GM21515 (cell line): ENCODE measurements around the gene DDIT3.
"Not testable (repeated sequence)": the region's sequence is repeated elsewhere in the genome, so short reads cannot be mapped to it uniquely, and the experiment has no call there.

Experiments used
- ATAC-seq: cut with Tn5 transposase; IDR thresholded peaks from one replicate; pipeline ENCODE4 v1.9.1; 2021; ENCODE audit not compliant: unreplicated experiment

Gene DDIT3

GRCh38 chr12:57520053-57520818 is at the start of gene DDIT3:
Gene DDIT3, minus strand, starts transcription at chr12:57520514. Its CDS starts 3,108 bp downstream, at chr12:57517406.
- ATAC-seq: peak; percentile 64

GRCh38 chr12:57569858-57570257 is 49.5 kb upstream of the DDIT3 start:
- no peak for ATAC-seq

- no peak for ATAC-seq
Measured at GRCh38 chr12:57568838-57569237, 48.5 kb upstream of the DDIT3 start.

- ATAC-seq: no peak
Measured at GRCh38 chr12:57564178-57564740, 43.9 kb upstream of the DDIT3 start.

- ATAC-seq: no peak
Measured at GRCh38 chr12:57563358-57563757, 43.0 kb upstream of the DDIT3 start.

- not testable (repeated sequence) for ATAC-seq
Measured at GRCh38 chr12:57561117-57561516, 40.8 kb upstream of the DDIT3 start.

- ATAC-seq: no peak
Measured at GRCh38 chr12:57560516-57560915, 40.2 kb upstream of the DDIT3 start.

- no peak for ATAC-seq
Measured at GRCh38 chr12:57558864-57559263, 38.5 kb upstream of the DDIT3 start.

- no peak for ATAC-seq
Measured at GRCh38 chr12:57554897-57555296, 34.6 kb upstream of the DDIT3 start.

- ATAC-seq: no peak
Measured at GRCh38 chr12:57554453-57554852, 34.1 kb upstream of the DDIT3 start.

- ATAC-seq: no peak
Measured at GRCh38 chr12:57553343-57554202, 33.3 kb upstream of the DDIT3 start.

GRCh38 chr12:57552835-57553313 is 32.6 kb upstream of the DDIT3 start:
- no peak for ATAC-seq

GRCh38 chr12:57552306-57552651 is 32.0 kb upstream of the DDIT3 start:
- ATAC-seq: no peak

GRCh38 chr12:57551637-57552305 is 31.5 kb upstream of the DDIT3 start:
- no peak for ATAC-seq

- no peak for ATAC-seq
Measured at GRCh38 chr12:57550641-57551549, 30.6 kb upstream of the DDIT3 start.

- no peak for ATAC-seq
Measured at GRCh38 chr12:57549909-57550640, 29.8 kb upstream of the DDIT3 start, which contains the start of gene KIF5A. Gene KIF5A, plus strand, starts transcription at chr12:57550044. Its CDS starts 228 bp downstream, at chr12:57550272.

- no peak for ATAC-seq
Measured at GRCh38 chr12:57549203-57549908, 29.0 kb upstream of the DDIT3 start.

GRCh38 chr12:57548488-57548887 is 28.2 kb upstream of the DDIT3 start:
- no peak for ATAC-seq

GRCh38 chr12:57548013-57548315 is 27.6 kb upstream of the DDIT3 start:
- ATAC-seq: no peak
